MM.1S (cell line): Measurements from ENCODE around the gene DPAGT1.

ENCODE experiments used
- DNase-seq: peaks from one replicate; pipeline ENCODE4 v3.0.0-alpha.2; 2015
- H2AFZ ChIP-seq: fragments of 300-600 bp; sonication (generic); 2 replicates; pipeline ENCODE4 v1.6.0; 2016; ENCODE audit warnings: antibody characterized with exemption, low read length
- H3F3A ChIP-seq: fragments of 300-600 bp; sonication (generic); 2 replicates; pipeline ENCODE4 v1.6.1; 2016; ENCODE audit warnings: mild to moderate bottlenecking, antibody characterized with exemption, low read length, moderate library complexity, mixed read lengths; ENCODE audit not compliant: insufficient read depth
- H3K27ac ChIP-seq: fragments of 300-600 bp; sonication (generic); 2 replicates; pipeline ENCODE4 v1.5.1; 2016; ENCODE audit warnings: mild to moderate bottlenecking, low read length
- H3K27me3 ChIP-seq: fragments of 300-600 bp; sonication (generic); replicated peaks from 2 replicates; pipeline ENCODE4 v1.6.0; 2016; ENCODE audit warnings: low read length; ENCODE audit not compliant: insufficient read depth
- H3K36me3 ChIP-seq: fragments of 300-600 bp; sonication (generic); replicated peaks from 2 replicates; pipeline ENCODE4 v1.6.1; 2016; ENCODE audit warnings: mild to moderate bottlenecking, low read length, mixed read lengths; ENCODE audit not compliant: insufficient read depth
- H3K4me1 ChIP-seq: fragments of 300-600 bp; sonication (generic); 2 replicates; pipeline ENCODE4 v1.6.1; 2016; ENCODE audit warnings: low read length, mixed read lengths
- H3K4me2 ChIP-seq: fragments of 300-600 bp; sonication (generic); 2 replicates; pipeline ENCODE4 v1.6.0; 2016; ENCODE audit warnings: low read depth, low read length
- H3K4me3 ChIP-seq: fragments of 300-600 bp; sonication (generic); 2 replicates; pipeline ENCODE4 v1.5.1; 2016; ENCODE audit warnings: low read length, mixed read lengths
- H3K79me2 ChIP-seq: fragments of 300-600 bp; sonication (generic); 2 replicates; pipeline ENCODE4 v1.6.1; 2016; ENCODE audit warnings: mixed run types, low read length, mixed read lengths
- H3K9ac ChIP-seq: fragments of 300-600 bp; sonication (generic); 2 replicates; pipeline ENCODE4 v1.6.1; 2016; ENCODE audit warnings: low read length, mixed read lengths
- H3K9me2 ChIP-seq: fragments of 300-600 bp; sonication (generic); replicated peaks from 2 replicates; pipeline ENCODE4 v1.6.1; 2016; ENCODE audit warnings: mild to moderate bottlenecking, low read length, mixed read lengths; ENCODE audit not compliant: insufficient read depth
- H3K9me3 ChIP-seq: fragments of 300-600 bp; sonication (generic); replicated peaks from 2 replicates; pipeline ENCODE4 v1.6.1; 2016; ENCODE audit warnings: mild to moderate bottlenecking, low read length, mixed read lengths; ENCODE audit not compliant: insufficient read depth
- H4K20me1 ChIP-seq: fragments of 300-600 bp; sonication (generic); 2 replicates; pipeline ENCODE4 v1.6.1; 2016; ENCODE audit warnings: mild to moderate bottlenecking, low read length, moderate library complexity, mixed read lengths; ENCODE audit not compliant: insufficient read depth
- CTCF ChIP-seq: fragments of 300-600 bp; sonication (generic); IDR thresholded peaks from 2 replicates; pipeline ENCODE4 v1.5.1; 2016; ENCODE audit warnings: antibody characterized with exemption, low read length, mixed read lengths
- EZH2 ChIP-seq: fragments of 300-600 bp; sonication (generic); optimal IDR thresholded peaks from 2 replicates; pipeline ENCODE3; 2017; ENCODE audit warnings: low read depth, mild to moderate bottlenecking, antibody characterized with exemption, low read length, mixed read lengths
- EZH2phosphoT487 ChIP-seq: fragments of 300-600 bp; sonication (generic); IDR thresholded peaks from 2 replicates; pipeline ENCODE4 v1.6.1; 2018; ENCODE audit warnings: antibody characterized with exemption, low read length

The DPAGT1 gene

DNA sequence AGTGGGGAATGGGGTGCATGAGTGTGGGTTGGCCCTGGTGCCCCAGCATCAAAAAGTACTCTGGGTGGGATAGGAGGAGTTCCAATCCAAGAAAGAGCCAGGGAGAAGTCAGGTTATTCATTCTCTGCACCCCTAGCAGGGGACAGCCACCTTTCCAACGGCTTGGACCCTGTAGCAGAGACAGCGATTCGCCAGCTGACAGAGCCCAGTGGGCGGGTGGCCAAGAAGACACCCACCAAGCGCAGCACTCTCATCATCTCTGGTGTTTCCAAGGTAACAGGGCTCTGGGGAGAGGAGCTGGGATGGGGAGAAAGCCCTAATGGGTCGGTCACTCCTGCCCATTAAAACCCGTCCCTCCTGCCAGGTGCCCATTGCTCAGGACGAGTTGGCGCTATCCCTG lies 12.1 kb upstream of the DPAGT1 start:
- Histone ChIP-seq H2AFZ (no peak overlapping the region), H3K79me2 (peaks cover 23% of the 10 kb centered on the region), H3K4me1 (peaks cover 6% of the 10 kb centered on the region), H3K4me2 (no peak overlapping the region), H3K4me3 (no peak overlapping the region), H3F3A (0 out of 2 replicates have a peak, but pooled peaks cover 5% of the 10 kb centered on the region), H4K20me1 (no peaks in the 10 kb centered on the region), H3K9me2 (no peaks in the 10 kb centered on the region), H3K36me3 (peaks cover 9% of the 10 kb centered on the region; the same call in 1 of the 2 replicates), H3K27ac (no peak overlapping the region), H3K27me3 (no peaks in the 10 kb centered on the region), H3K9ac (no peak overlapping the region), H3K9me3 (no peaks in the 10 kb centered on the region)
- TF ChIP-seq EZH2phosphoT487 (no peak), CTCF (no peak), EZH2 (no peak)
- DNase-seq: no peak

- H3K4me3 ChIP-seq: no peak overlapping the region
- no peaks in the 10 kb centered on the region for H4K20me1 ChIP-seq
- H3F3A ChIP-seq: peaks cover 9% of the 10 kb centered on the region; the same call in 1 of the 2 replicates
- TF ChIP-seq EZH2 (no peak), CTCF (no peak), EZH2phosphoT487 (no peak)
- no peak overlapping the region for H3K4me2 ChIP-seq
- no peak overlapping the region for H2AFZ ChIP-seq
- no peak for DNase-seq
- no peaks in the 10 kb centered on the region for H3K27me3 ChIP-seq
- peaks cover 9% of the 10 kb centered on the region; the same call in 1 of the 2 replicates for H3K36me3 ChIP-seq
- H3K9me2 ChIP-seq: no peaks in the 10 kb centered on the region
- no peaks in the 10 kb centered on the region for H3K9me3 ChIP-seq
- H3K27ac ChIP-seq: no peak overlapping the region
- peaks cover 11% of the 10 kb centered on the region for H3K4me1 ChIP-seq
- no peak overlapping the region for H3K9ac ChIP-seq
- peaks cover 36% of the 10 kb centered on the region for H3K79me2 ChIP-seq
Measured at GRCh38 chr11:119112314-119113020, 10.8 kb upstream of the DPAGT1 start.

DNA sequence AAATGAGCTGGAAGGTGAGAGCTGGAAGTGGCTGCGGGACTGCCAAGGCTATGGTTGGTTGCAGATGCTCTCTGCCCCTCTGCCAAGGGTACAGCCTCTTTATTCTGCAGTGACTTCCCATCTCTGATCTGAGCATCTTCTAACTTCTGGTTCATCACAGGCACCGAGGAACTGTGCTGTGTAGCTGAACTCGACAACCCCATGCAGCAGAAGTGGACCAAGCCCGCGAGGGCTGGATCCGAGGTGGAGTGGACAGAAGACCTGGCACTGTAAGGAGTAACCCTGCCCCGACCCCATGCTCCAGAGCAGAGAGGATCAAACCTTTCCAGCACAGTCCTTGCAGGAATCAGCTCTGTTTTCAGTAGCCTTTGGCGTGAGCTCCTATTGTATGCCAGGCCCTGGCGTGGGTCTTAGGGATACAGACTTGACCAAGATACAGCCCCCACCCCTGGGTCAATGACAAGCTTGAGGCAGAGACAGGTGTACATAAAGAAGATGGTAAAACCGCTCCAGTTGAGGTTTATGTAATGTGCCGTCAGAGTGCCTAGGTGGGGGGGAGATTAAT lies 9.8 kb upstream of the DPAGT1 start:
- Histone ChIP-seq H3K36me3 (peaks cover 9% of the 10 kb centered on the region; the same call in 1 of the 2 replicates), H3K27me3 (no peaks in the 10 kb centered on the region), H3K9ac (no peak overlapping the region), H3K4me3 (no peak overlapping the region), H3K79me2 (peaks cover 42% of the 10 kb centered on the region), H3K27ac (no peak overlapping the region), H4K20me1 (no peaks in the 10 kb centered on the region), H3K4me2 (no peak overlapping the region), H3K4me1 (peaks cover 16% of the 10 kb centered on the region), H3F3A (peaks cover 14% of the 10 kb centered on the region; the same call in 1 of the 2 replicates), H3K9me2 (no peaks in the 10 kb centered on the region), H2AFZ (no peak overlapping the region), H3K9me3 (no peaks in the 10 kb centered on the region)
- no peak for DNase-seq
- TF ChIP-seq EZH2phosphoT487: no peak
- no peak for TF ChIP-seq EZH2
- no peak for TF ChIP-seq CTCF
